K562 (cell line): ENCODE results near the gene SLC33A1. TPM values are rescaled to one million over a fixed set of nuclear protein-coding genes. Genes with fewer than 3 reads are reported as not detected.

Source experiments
- ATAC-seq: fragments of 200-7000 bp; cut with Tn5 transposase; 3 replicates; pipeline ENCODE4 v1.9.1; 2020; ENCODE audit warnings: moderate library complexity
- BruUV-seq: library from RNA; stranded (reverse); fragments of 400-500 nt; replicated peaks from 2 replicates; lab custom pipeline; 2021; lab: Mats Ljungman, UMichigan
- CTCF ChIA-PET: fragments of 300-600 bp; formaldehyde crosslinking; extraction: SDS; loops from one replicate; lab custom pipeline; 2021; ENCODE audit warnings: low intra/inter-chr PET ratio; lab: Yijun Ruan, JAX
- POLR2A ChIA-PET: fragments of 300-600, 350-650 bp; sonication (Branson Sonifier 250); formaldehyde crosslinking; extraction: SDS; loops from one replicate; lab custom pipeline; 2021; ENCODE audit warnings: antibody characterized with exemption, inconsistent platforms; lab: Yijun Ruan, JAX
- DNase-seq, 4 experiments: peaks; one replicate each; pipeline versions ENCODE4 v3.0.0 to v3.0.0-alpha.2; 2011 to 2018; ENCODE audit warnings: low spot score in 3 of 4, mixed read lengths in 3 of 4; ENCODE audit errors: extremely low read depth in 1 of 4
- FAIRE-seq: peaks from 2 replicates; lab custom pipeline; 2011; peaks lifted over from hg19 to GRCh38; lab: Jason Lieb, UNC
- H2AFZ ChIP-seq: 2 replicates; pipeline ENCODE4 v1.6.0; 2011; ENCODE audit warnings: low read depth, low read length, control low read depth, inconsistent platforms
- H3K27ac ChIP-seq: fragments of 200-600 bp; 3 replicates; pipeline ENCODE4 v1.8.0; 2011; ENCODE audit warnings: low read depth, mild to moderate bottlenecking, control low read depth, inconsistent platforms, low read length, moderate library complexity, mixed read lengths; ENCODE audit errors: extremely low read depth
- H3K27me3 ChIP-seq, 2 experiments: fragments of 300-600 bp in 1 of 2; 2 replicates in 1 of 2; 3 replicates in 1 of 2; pipeline versions ENCODE4 v1.6.0 to v1.8.0; 2011; ENCODE audit warnings: inconsistent platforms in 2 of 2, low read length in 2 of 2, mild to moderate bottlenecking in 1 of 2, mixed read lengths in 1 of 2, moderate library complexity in 1 of 2; ENCODE audit not compliant: control insufficient read depth in 2 of 2, insufficient read depth in 2 of 2
- H3K36me3 ChIP-seq: fragments of 300-600 bp; 3 replicates; pipeline ENCODE4 v1.8.0; 2011; ENCODE audit warnings: mild to moderate bottlenecking, low read length, inconsistent platforms; ENCODE audit not compliant: control insufficient read depth, insufficient read depth
- H3K4me1 ChIP-seq, 2 experiments: fragments of 200-600 bp in 1 of 2; replicated peaks in 1 of 2; 2 replicates in 1 of 2; 3 replicates in 1 of 2; pipeline versions ENCODE4 v1.5.1 to v1.8.0; 2011; ENCODE audit warnings: inconsistent platforms in 2 of 2, low read length in 2 of 2, mild to moderate bottlenecking in 1 of 2, mixed read lengths in 1 of 2, moderate library complexity in 1 of 2; ENCODE audit not compliant: control insufficient read depth in 2 of 2, insufficient read depth in 2 of 2
- H3K4me2 ChIP-seq: 2 replicates; pipeline ENCODE4 v1.6.1; 2011; ENCODE audit warnings: low read length, control low read depth, inconsistent platforms, mixed read lengths; ENCODE audit not compliant: insufficient read depth
- H3K4me3 ChIP-seq: fragments of 200-600 bp; sonication (generic), shearing (Covaris generic); 2 replicates; pipeline ENCODE4 v1.5.1; 2016; ENCODE audit warnings: control low read depth, inconsistent platforms
- H3K79me2 ChIP-seq: fragments of 200-600 bp; 3 replicates; pipeline ENCODE4 v1.8.0; 2011; ENCODE audit warnings: low read length, inconsistent platforms; ENCODE audit not compliant: control insufficient read depth, insufficient read depth
- H3K9ac ChIP-seq, 2 experiments: 2 replicates each; pipeline versions ENCODE4 v1.6.0 to v1.6.1; 2011; ENCODE audit warnings: low read depth in 2 of 2, low read length in 2 of 2, control low read depth in 1 of 2, inconsistent platforms in 1 of 2, mild to moderate bottlenecking in 1 of 2, mixed read lengths in 1 of 2; ENCODE audit not compliant: insufficient read depth in 1 of 2
- H3K9me1 ChIP-seq: one replicate; pipeline ENCODE4 v1.6.0; 2011; ENCODE audit warnings: inconsistent platforms, mild to moderate bottlenecking, low read length, moderate library complexity; ENCODE audit not compliant: control insufficient read depth, insufficient read depth
- H3K9me3 ChIP-seq: replicated peaks from 2 replicates; pipeline ENCODE4 v1.5.1; 2011; ENCODE audit warnings: low read depth, low read length, inconsistent platforms; ENCODE audit not compliant: control insufficient read depth, insufficient read depth
- H4K20me1 ChIP-seq: replicated peaks from 2 replicates; pipeline ENCODE4 v1.6.1; 2011; ENCODE audit warnings: low read length, inconsistent platforms, mixed read lengths; ENCODE audit not compliant: control insufficient read depth, insufficient read depth
- ARNT ChIP-seq, 2 experiments: fragments of 450-650 bp; IDR thresholded peaks; 2 replicates each; pipeline ENCODE4 v1.6.1; 2016; ENCODE audit warnings: mild to moderate bottlenecking in 1 of 2
- ASH1L ChIP-seq: fragments of 450-650 bp; IDR thresholded peaks from 2 replicates; pipeline ENCODE4 v1.6.1; 2018; ENCODE audit warnings: borderline replicate concordance, mild to moderate bottlenecking, low read depth; ENCODE audit not compliant: partially characterized antibody
- DEAF1 ChIP-seq: fragments of 450-650 bp; formaldehyde crosslinking; IDR thresholded peaks from 2 replicates; pipeline ENCODE4 v1.4.0; 2020; ENCODE audit warnings: mild to moderate bottlenecking, moderate library complexity
- E2F6 ChIP-seq, 2 experiments: IDR thresholded peaks; 2 replicates each; pipeline ENCODE4 v1.6.1; 2011; ENCODE audit warnings: borderline replicate concordance in 1 of 2, control low read depth in 1 of 2, low read depth in 1 of 2, low read length in 1 of 2, mild to moderate bottlenecking in 1 of 2, mixed read lengths in 1 of 2, moderate library complexity in 1 of 2; ENCODE audit not compliant: insufficient read depth in 1 of 2, insufficient read length in 1 of 2, poor library complexity in 1 of 2, severe bottlenecking in 1 of 2; ENCODE audit errors: extremely low read depth in 1 of 2
- FOXO4 ChIP-seq: fragments of 450-650 bp; formaldehyde crosslinking; IDR thresholded peaks from 2 replicates; pipeline ENCODE4 v1.4.0; 2020; ENCODE audit warnings: mild to moderate bottlenecking, moderate library complexity
- HDAC3 ChIP-seq: fragments of 450-650 bp; IDR thresholded peaks from 2 replicates; pipeline ENCODE4 v1.6.1; 2018; ENCODE audit warnings: borderline replicate concordance, mild to moderate bottlenecking, moderate library complexity; ENCODE audit not compliant: partially characterized antibody
- NCOA4 ChIP-seq: fragments of 450-650 bp; IDR thresholded peaks from 2 replicates; pipeline ENCODE4 v1.6.1; 2018; ENCODE audit warnings: mild to moderate bottlenecking; ENCODE audit not compliant: partially characterized antibody
- POLR3A ChIP-seq: IDR thresholded peaks from 2 replicates; pipeline ENCODE4 v1.6.1; 2011; ENCODE audit warnings: borderline replicate concordance, mild to moderate bottlenecking, moderate library complexity; ENCODE audit not compliant: insufficient read length, insufficient read depth; ENCODE audit errors: extremely low read depth
- SIX5 ChIP-seq, 2 experiments: IDR thresholded peaks; 2 replicates each; pipeline ENCODE4 v1.6.1; 2011; ENCODE audit warnings: low read length in 2 of 2, borderline replicate concordance in 1 of 2, low read depth in 1 of 2, mild to moderate bottlenecking in 1 of 2, moderate library complexity in 1 of 2; ENCODE audit not compliant: insufficient read depth in 1 of 2
- THRAP3 ChIP-seq: fragments of 450-650 bp; IDR thresholded peaks from 2 replicates; pipeline ENCODE4 v1.6.1; 2016; ENCODE audit warnings: mild to moderate bottlenecking, inconsistent platforms, borderline replicate concordance
- ZNF274 ChIP-seq: IDR thresholded peaks from 2 replicates; pipeline ENCODE4 v1.6.1; 2011; ENCODE audit warnings: low read depth, mild to moderate bottlenecking, low read length, moderate library complexity, borderline replicate concordance
- ZNF324 ChIP-seq: fragments of 250-450 bp; sonication (Bioruptor Pico); IDR thresholded peaks from 2 replicates; pipeline ENCODE4 v1.4.0; 2020; ENCODE audit warnings: mild to moderate bottlenecking
- ZNF41 ChIP-seq: fragments of 250-450 bp; sonication (Bioruptor Pico); conservative IDR thresholded peaks from 2 replicates; pipeline ENCODE4 v1.4.0; 2020; ENCODE audit warnings: mild to moderate bottlenecking
- ZNF512 ChIP-seq: IDR thresholded peaks from 2 replicates; pipeline ENCODE4 v1.6.1; 2016; ENCODE audit warnings: missing genetic modification characterization, missing compliant biosample characterization
- ZNF584 ChIP-seq: fragments of 200-800 bp; sonication (Bioruptor generic); IDR thresholded peaks from 2 replicates; pipeline ENCODE4 v1.6.1; 2016; ENCODE audit warnings: low read depth, mild to moderate bottlenecking, missing genetic modification characterization, missing compliant biosample characterization
- WGBS: fragments of 100-300 bp; shearing (Covaris generic); methylation state at CpG from one replicate; pipeline ENCODE4 v1.1.6; 2016; ENCODE audit warnings: low coverage, mixed read lengths; ENCODE audit not compliant: insufficient coverage; ENCODE audit errors: missing lambda C conversion rate; 5-methylcytosine and 5-hydroxymethylcytosine counted together
- in situ Hi-C: fragments of 300-500 bp; cut with MboI; formaldehyde crosslinking; loops from 4 replicates; pipeline ENCODE4 v1.15.0; 2018; ENCODE audit warnings: inconsistent platforms, mixed read lengths
- intact Hi-C: fragments of 100-400 bp; cut with micrococcal nuclease; formaldehyde crosslinking; loops from 2 replicates; pipeline ENCODE4 v1.14.2; 2022
- polyA plus RNA-seq, 8 experiments: library from polyadenylated mRNA; depleted of rRNA in 4 of 8; stranded (reverse) in 5 of 8; unstranded in 3 of 8; fragments of >200 nt; fragmentation: Nextera tagmentation in 2 of 8; fragmentation: Illumina TruSeq in 1 of 8; extraction: Ambion mirVana in 2 of 8; extraction: Trizol in 1 of 8; gene quantifications; 2 replicates each; pipeline versions ENCODE4 v1.2.1 to v1.2.3, GENCODE V29; 2011 to 2014; ENCODE audit warnings: inconsistent platforms in 1 of 8, missing spikeins in 1 of 8
- total RNA-seq, 7 experiments: library from RNA; depleted of rRNA in 6 of 7; stranded (reverse); fragments of >200 nt in 6 of 7; fragmentation: Illumina TruSeq in 2 of 7; extraction: Trizol in 2 of 7; gene quantifications; 2 replicates each; pipeline versions ENCODE4 v1.2.1 to v1.2.3, GENCODE V29; 2011 to 2021; ENCODE audit warnings: low replicate concordance in 1 of 7

The SLC33A1 gene
- total and polyA plus RNA-seq, 9 of the 15 experiments (the other 6 are each of a cell fraction or from before 2014, with no cell fraction given): 6.2 to 26.8 (median 19.6) TPM

- no peaks in the 10 kb centered on the region for H3K9me1 ChIP-seq
- H3K9me3 ChIP-seq: no peaks in the 10 kb centered on the region
- peak; percentile 56 for ATAC-seq
- peaks cover 13 to 16% of the 10 kb centered on the region in 2 experiments; a peak in 3 of 5 replicates for H3K4me1 ChIP-seq
- H3K27me3 ChIP-seq: no peaks in the 10 kb centered on the region
- H3K36me3 ChIP-seq: no peaks in the 10 kb centered on the region
- no peak for FAIRE-seq
- intact Hi-C loops: loop anchor here (1.0 to 10.0 kb wide), 3 partner anchors 107 to 505 kb away; no protein-coding TSS in a partner anchor
- H3K9ac ChIP-seq: no peak overlapping the region; a peak in 1 of 4 replicates
- CTCF ChIA-PET: interaction anchor here (0.6 to 1.2 kb wide), 2 partner anchors 53 to 479 kb away, joined by 3 to 4 read pairs; partner anchors contain the start of gene C3orf33
- H3K4me3 ChIP-seq: no peak overlapping the region
- in situ Hi-C loops: loop anchor here (25.0 kb wide), 2 partner anchors 498 to 1548 kb away; partner anchors contain the start of gene DHX36
- no peak overlapping the region for H3K27ac ChIP-seq
- no peaks in the 10 kb centered on the region for H4K20me1 ChIP-seq
- H3K4me2 ChIP-seq: no peak overlapping the region
- WGBS: 3% methylated on average over 2 of the region's 2 CpGs
- H3K79me2 ChIP-seq: peaks cover 4% of the 10 kb centered on the region; the same call in 2 of the 3 replicates
- POLR2A ChIA-PET: no interaction called here
- peak overlapping the region; percentile 66 for H2AFZ ChIP-seq
- BruUV-seq: no TSS peak
- DNase-seq: peak in 2 of 4 experiments; percentile 30 to 42
- TF ChIP-seq ARNT (IDR thresholded peaks at IDR 0.05) (peak in 1 of 2 experiments; percentile 51; a peak in 1 of 4 replicates), FOXO4 (no peak), E2F6 (IDR thresholded peaks at IDR 0.05; ENCODE audit: borderline replicate concordance in 1 of 2, extremely low read depth in 1 of 2, insufficient read depth in 1 of 2, insufficient read length in 1 of 2, low read depth in 1 of 2, low read length in 1 of 2, poor library complexity in 1 of 2, severe bottlenecking in 1 of 2) (no peak), ZNF41 (CRISPR knock-in tag) (no peak), ZNF324 (CRISPR knock-in tag) (no peak), ZNF274 (no peak), POLR3A (no peak), ZNF512 (tag) (no peak), ASH1L (no peak), DEAF1 (0 out of 2 replicates have a peak, but pooled peaks have one; percentile 23), ZNF584 (no peak), NCOA4 (no peak), HDAC3 (no peak), SIX5 (IDR thresholded peaks at IDR 0.05; ENCODE audit: borderline replicate concordance in 1 of 2, insufficient read depth in 1 of 2, low read depth in 1 of 2, low read length in 2 of 2) (no peak), THRAP3 (0 out of 2 replicates have a peak, but pooled peaks have one; percentile 21)
Observed at GRCh38 chr3:155859859-155860258, 5.6 kb upstream of the SLC33A1 start.
